Breast epithelium (tissue), 4 donors: ENCODE data around the gene CHST8. TPM values are rescaled to one million over a fixed set of nuclear protein-coding genes. Genes with fewer than 3 reads are reported as not detected.

Experiments
- DNase-seq, 2 donors: peaks; one replicate each; pipeline ENCODE4 v3.0.0-alpha.2; 2019; ENCODE audit warnings: low spot score in 2 of 2
- H3K27ac ChIP-seq, 2 donors: fragments of 200-600 bp; sonication (generic) in 1 of 2; one replicate each; pipeline ENCODE4 v1.5.1; 2016 to 2019; ENCODE audit warnings: mild to moderate bottlenecking in 1 of 2
- H3K27me3 ChIP-seq, 2 donors: fragments of 200-600 bp; sonication (generic) in 1 of 2; one replicate each; pipeline versions ENCODE4 v1.5.1 to v1.6.0; 2017 to 2019; ENCODE audit warnings: control low read depth in 1 of 2, mild to moderate bottlenecking in 1 of 2
- H3K36me3 ChIP-seq: fragments of 200-600 bp; one replicate; pipeline ENCODE4 v1.5.1; 2019
- H3K4me1 ChIP-seq, 2 donors: fragments of 200-600 bp; sonication (generic); one replicate each; pipeline ENCODE4 v1.5.1; 2016 to 2019; ENCODE audit warnings: control low read depth in 1 of 2
- H3K4me3 ChIP-seq, 3 donors: fragments of 200-600 bp; sonication (generic); 1 replicate in 2 of 3; 2 replicates in 1 of 3; pipeline ENCODE4 v1.5.1; 2016 to 2019; ENCODE audit warnings: mild to moderate bottlenecking in 3 of 3, moderate library complexity in 2 of 3
- H3K9me3 ChIP-seq, 2 donors: fragments of 200-600 bp; sonication (generic) in 1 of 2; one replicate each; pipeline ENCODE4 v1.5.1; 2016 to 2019; ENCODE audit warnings: control low read depth in 1 of 2
- CTCF ChIP-seq, 3 donors: fragments of 450-650 bp; IDR thresholded peaks; one replicate each; pipeline ENCODE4 v1.5.1; 2016 to 2017; ENCODE audit warnings: antibody characterized with exemption in 3 of 3, mild to moderate bottlenecking in 3 of 3, moderate library complexity in 3 of 3
- POLR2A ChIP-seq: fragments of 450-650 bp; IDR thresholded peaks from one replicate; pipeline ENCODE4 v1.6.1; 2016; ENCODE audit warnings: antibody characterized with exemption, mild to moderate bottlenecking, moderate library complexity
- POLR2AphosphoS5 ChIP-seq, 3 donors: sonication (generic); formaldehyde crosslinking; IDR thresholded peaks; one replicate each; pipeline ENCODE4 v1.6.1; 2017; ENCODE audit warnings: antibody characterized with exemption in 3 of 3
- intact Hi-C: fragments of 100-400 bp; cut with DNase I; formaldehyde crosslinking; loops from one replicate; pipeline ENCODE4 v1.15.1; 2023; ENCODE audit warnings: low total_unique reads
- total RNA-seq, 3 donors: library from RNA; depleted of rRNA; stranded (reverse); fragments of >200 nt; gene quantifications; one replicate each; pipeline ENCODE4 v1.1.0, GENCODE V29; 2016

Gene CHST8
- total RNA-seq, 3 donors from 2014 or later = 0.16 to 14.1 (median 1.6) TPM

- no peaks in the 10 kb centered on the region for H3K9me3 ChIP-seq
- peaks cover 0 to 27% of the 10 kb centered on the region in 2 donors for H3K27me3 ChIP-seq
- DNase-seq = no peak
- H3K27ac ChIP-seq = no peak overlapping the region
- H3K4me3 ChIP-seq = no peak overlapping the region
- intact Hi-C loops = no loop called here
- H3K36me3 ChIP-seq = no peaks in the 10 kb centered on the region
- no peaks in the 10 kb centered on the region for H3K4me1 ChIP-seq
- TF ChIP-seq POLR2AphosphoS5 (IDR thresholded peaks at IDR 0.05) (no peak), POLR2A (no peak), CTCF (IDR thresholded peaks at IDR 0.05) (no peak)
Measured at GRCh38 chr19:33763633-33764371, 142.0 kb downstream of the CHST8 start.

GRCh38 chr19:33766623-33767022 is 144.9 kb downstream of the CHST8 start:
- Histone ChIP-seq H3K36me3 (no peaks in the 10 kb centered on the region), H3K27me3 (peaks cover 0 to 49% of the 10 kb centered on the region in 2 donors), H3K9me3 (no peaks in the 10 kb centered on the region), H3K4me1 (no peaks in the 10 kb centered on the region), H3K4me3 (no peak overlapping the region), H3K27ac (no peak overlapping the region)
- no peak for DNase-seq
- TF ChIP-seq POLR2A = no peak
- no peak for TF ChIP-seq CTCF (IDR thresholded peaks at IDR 0.05)
- TF ChIP-seq POLR2AphosphoS5 (IDR thresholded peaks at IDR 0.05) = no peak
- intact Hi-C loops = no loop called here

- Histone ChIP-seq H3K27ac (no peak overlapping the region), H3K27me3 (peaks cover 0 to 49% of the 10 kb centered on the region in 2 donors), H3K4me3 (no peak overlapping the region), H3K4me1 (no peaks in the 10 kb centered on the region), H3K36me3 (no peaks in the 10 kb centered on the region), H3K9me3 (no peaks in the 10 kb centered on the region)
- TF ChIP-seq POLR2A (no peak), CTCF (IDR thresholded peaks at IDR 0.05) (no peak), POLR2AphosphoS5 (IDR thresholded peaks at IDR 0.05) (no peak)
- intact Hi-C loops = no loop called here
- no peak for DNase-seq
Measured at GRCh38 chr19:33767898-33768413, 146.2 kb downstream of the CHST8 start.

- no peaks in the 10 kb centered on the region for H3K4me1 ChIP-seq
- no peak for DNase-seq
- TF ChIP-seq POLR2A = no peak
- TF ChIP-seq CTCF (IDR thresholded peaks at IDR 0.05) = no peak
- TF ChIP-seq POLR2AphosphoS5 (IDR thresholded peaks at IDR 0.05) = no peak
- no peaks in the 10 kb centered on the region for H3K9me3 ChIP-seq
- H3K4me3 ChIP-seq = no peak overlapping the region
- intact Hi-C loops = no loop called here
- no peak overlapping the region for H3K27ac ChIP-seq
- peaks cover 0 to 45% of the 10 kb centered on the region in 2 donors for H3K27me3 ChIP-seq
- no peaks in the 10 kb centered on the region for H3K36me3 ChIP-seq
Measured at GRCh38 chr19:33769208-33769607, 147.5 kb downstream of the CHST8 start.

- intact Hi-C loops = loop anchor here (10.0 kb wide), 1 partner anchor 235 kb away; no protein-coding TSS in a partner anchor
- H3K27ac ChIP-seq = no peak overlapping the region
- TF ChIP-seq POLR2A (no peak), CTCF (IDR thresholded peaks at IDR 0.05) (no peak), POLR2AphosphoS5 (IDR thresholded peaks at IDR 0.05) (no peak)
- H3K4me1 ChIP-seq = no peaks in the 10 kb centered on the region
- no peaks in the 10 kb centered on the region for H3K9me3 ChIP-seq
- no peak for DNase-seq
- H3K27me3 ChIP-seq = peaks cover 0 to 45% of the 10 kb centered on the region in 2 donors
- no peak overlapping the region for H3K4me3 ChIP-seq
- no peaks in the 10 kb centered on the region for H3K36me3 ChIP-seq
Measured at GRCh38 chr19:33770107-33770506, 148.4 kb downstream of the CHST8 start.
